Adipose tissue (tissue), 3 donors: ENCODE data around the gene TUBA1C. TPM values are rescaled to one million over a fixed set of nuclear protein-coding genes. Genes with fewer than 3 reads are reported as not detected.
"Not testable (repeated sequence)": the region's sequence is repeated elsewhere in the genome, so short reads cannot be mapped to it uniquely, and the experiment has no call there.

Source experiments
- H3K27ac ChIP-seq: one replicate; pipeline ENCODE4 v1.5.1; 2013; ENCODE audit warnings: low read depth, low read length
- WGBS, 3 donors: extraction: QIAGEN DNeasy Blood & Tissue Kit; methylation state at CpG; one replicate each; pipeline ENCODE4 v1.1.7; 2013; 5-methylcytosine and 5-hydroxymethylcytosine counted together
- polyA plus RNA-seq, 3 donors: library from polyadenylated mRNA; stranded (reverse); fragments of 200-250 nt; gene quantifications; one replicate each; pipeline ENCODE4 v1.2.3, GENCODE V29; 2013
- donor health status: healthy with polysubstance abuse.
- donor health status: Bipolar disorder and iron deficiency.
- donor health status: healthy.

The TUBA1C gene
- polyA plus RNA-seq, 3 donors: 108 to 342 (median 166) TPM

- no peak overlapping the region for H3K27ac ChIP-seq
- 95 to 97% (median 96%) methylated on average over 7 of the region's 7 CpGs for WGBS, 3 donors
Observed at GRCh38 chr12:49277466-49277865, 12.6 kb downstream of the TUBA1C start.

- WGBS, 3 donors: 32 to 66% (median 42%) methylated on average over 7 of the region's 7 CpGs
- no peak overlapping the region for H3K27ac ChIP-seq
Observed at GRCh38 chr12:49279706-49280159, 14.9 kb downstream of the TUBA1C start.

- 72 to 90% (median 84%) methylated on average over 6 of the region's 6 CpGs for WGBS, 3 donors
- H3K27ac ChIP-seq: not testable (repeated sequence)
Observed at GRCh38 chr12:49280545-49280944, 15.7 kb downstream of the TUBA1C start.

- WGBS, 3 donors: 77 to 87% (median 81%) methylated on average over 5 of the region's 5 CpGs
- no peak overlapping the region for H3K27ac ChIP-seq
Observed at GRCh38 chr12:49282302-49282701, 17.4 kb downstream of the TUBA1C start.

GRCh38 chr12:49282740-49283375 is 18.0 kb downstream of the TUBA1C start:
- 81 to 98% (median 86%) methylated on average over 1 to 2 of the region's 6 CpGs for WGBS, 3 donors
- not testable (repeated sequence) for H3K27ac ChIP-seq

- H3K27ac ChIP-seq: no peak overlapping the region
- WGBS, 3 donors: 78 to 85% (median 80%) methylated on average over 23 to 25 of the region's 25 CpGs
Observed at GRCh38 chr12:49283541-49284429, 18.9 kb downstream of the TUBA1C start.

- 77 to 90% (median 85%) methylated on average over 4 of the region's 4 CpGs for WGBS, 3 donors
- H3K27ac ChIP-seq: no peak overlapping the region
Observed at GRCh38 chr12:49284672-49285071, 19.8 kb downstream of the TUBA1C start.

GRCh38 chr12:49287876-49288275 is 23.0 kb downstream of the TUBA1C start:
- WGBS, 3 donors: 40 to 61% (median 59%) methylated on average over 6 of the region's 6 CpGs
- H3K27ac ChIP-seq: no peak overlapping the region

- H3K27ac ChIP-seq: no peak overlapping the region
- WGBS, 3 donors: 8 to 11% (median 11%) methylated on average over 11 of the region's 11 CpGs
Observed at GRCh38 chr12:49288412-49288853, 23.6 kb downstream of the TUBA1C start.

GRCh38 chr12:49288922-49289555 is 24.2 kb downstream of the TUBA1C start:
- no peak overlapping the region for H3K27ac ChIP-seq
- 75 to 83% (median 80%) methylated on average over 9 of the region's 9 CpGs for WGBS, 3 donors

GRCh38 chr12:49292729-49293055 is 27.8 kb downstream of the TUBA1C start:
- WGBS, 3 donors: 49 to 80% (median 65%) methylated on average over 7 of the region's 7 CpGs
- no peak overlapping the region for H3K27ac ChIP-seq

GRCh38 chr12:49293056-49293956 is 28.4 kb downstream of the TUBA1C start:
- WGBS, 3 donors: 26 to 49% (median 32%) methylated on average over 18 of the region's 18 CpGs
- no peak overlapping the region for H3K27ac ChIP-seq

- H3K27ac ChIP-seq: no peak overlapping the region
- WGBS, 3 donors: 68 to 76% (median 69%) methylated on average over 7 to 8 of the region's 8 CpGs
Observed at GRCh38 chr12:49294086-49294803, 29.4 kb downstream of the TUBA1C start.

GRCh38 chr12:49294804-49295081 is 29.9 kb downstream of the TUBA1C start:
- H3K27ac ChIP-seq: no peak overlapping the region
- 55 to 67% (median 63%) methylated on average over 2 to 5 of the region's 5 CpGs for WGBS, 3 donors

- WGBS, 3 donors: 10 to 17% (median 15%) methylated on average over 55 to 82 of the region's 82 CpGs
- no peak within 1 kb of the TSS for H3K27ac ChIP-seq
Observed at GRCh38 chr12:49295082-49295936, 30.4 kb downstream of the TUBA1C start, which contains the start of gene PRPH. PRPH (plus strand) TSS chr12:49295147; CDS start chr12:49295201, 54 bp downstream.

GRCh38 chr12:49296034-49296835 is 31.4 kb downstream of the TUBA1C start:
- 15 to 27% (median 27%) methylated on average over 53 to 54 of the region's 54 CpGs for WGBS, 3 donors

More at GRCh38 chr12:49296034-49296835, 31.4 kb downstream of the TUBA1C start:
- H3K27ac ChIP-seq: no peak overlapping the region
